ENCODE data around the gene TEAD3.
A peak's percentile ranks its signal among the peaks of the same experiment; 100 is the strongest.

TEAD3 gene

DNA sequence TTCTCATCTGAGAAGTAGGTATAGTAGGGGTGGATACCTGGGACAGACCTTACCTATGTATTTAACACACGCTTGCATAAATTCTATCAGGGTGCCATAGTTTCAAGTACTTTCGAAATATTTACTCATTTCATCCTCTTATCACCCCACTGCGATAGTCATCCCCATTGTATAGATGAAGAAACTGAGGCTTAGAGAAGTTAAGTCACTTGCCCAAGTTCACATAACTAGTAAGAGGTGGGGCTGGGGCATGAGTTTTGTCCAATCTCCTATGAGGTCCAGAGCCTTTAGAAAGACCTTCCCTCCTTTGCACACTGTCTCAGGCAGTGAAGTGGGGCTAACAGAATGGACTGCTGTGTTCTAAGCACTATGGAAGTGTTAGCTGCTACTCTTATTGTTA is 9.7 kb upstream of the TEAD3 start:
- no peak overlapping the region for H3K4me3 Mint-ChIP-seq
- H3K27me3 Mint-ChIP-seq = peaks cover 78% of the 10 kb centered on the region
- no peaks in the 10 kb centered on the region for H3K9me3 Mint-ChIP-seq
- no peak for DNase-seq
- H3K36me3 Mint-ChIP-seq = no peaks in the 10 kb centered on the region
- CTCF ChIA-PET = interaction anchor here (1.2 kb wide), 1 partner anchor 68 kb away, joined by 3 read pairs; no protein-coding TSS in a partner anchor
- no peak overlapping the region for H3K27ac Mint-ChIP-seq
- H3K4me1 Mint-ChIP-seq = no peaks in the 10 kb centered on the region

DNA sequence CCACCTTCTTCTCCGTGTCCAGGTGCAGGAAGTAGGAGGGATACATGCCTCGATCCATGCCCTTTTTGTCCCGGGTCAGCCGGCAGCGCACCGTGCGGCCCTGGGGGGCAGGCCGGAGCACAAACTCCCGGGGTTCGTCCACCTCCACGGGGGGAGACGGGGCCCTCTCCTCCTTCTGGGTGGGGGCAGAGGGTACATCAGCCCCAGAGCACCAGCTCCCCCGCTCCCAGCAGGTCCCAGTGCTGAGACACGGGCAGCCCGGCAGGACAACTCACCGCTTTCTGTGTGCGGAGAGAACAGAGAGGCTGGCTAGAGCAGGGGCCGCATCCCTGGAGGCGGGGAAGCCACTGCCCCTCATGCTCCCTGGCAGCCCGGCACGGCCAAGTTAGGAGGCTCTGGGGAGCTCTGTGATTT is 9.1 kb upstream of the TEAD3 start:
- CTCF ChIA-PET = no interaction called here
- H3K4me3 Mint-ChIP-seq = no peak overlapping the region
- no peaks in the 10 kb centered on the region for H3K9me3 Mint-ChIP-seq
- no peak for DNase-seq
- no peak overlapping the region for H3K27ac Mint-ChIP-seq
- H3K27me3 Mint-ChIP-seq = peaks cover 78% of the 10 kb centered on the region
- no peaks in the 10 kb centered on the region for H3K4me1 Mint-ChIP-seq
- H3K36me3 Mint-ChIP-seq = no peaks in the 10 kb centered on the region

DNA sequence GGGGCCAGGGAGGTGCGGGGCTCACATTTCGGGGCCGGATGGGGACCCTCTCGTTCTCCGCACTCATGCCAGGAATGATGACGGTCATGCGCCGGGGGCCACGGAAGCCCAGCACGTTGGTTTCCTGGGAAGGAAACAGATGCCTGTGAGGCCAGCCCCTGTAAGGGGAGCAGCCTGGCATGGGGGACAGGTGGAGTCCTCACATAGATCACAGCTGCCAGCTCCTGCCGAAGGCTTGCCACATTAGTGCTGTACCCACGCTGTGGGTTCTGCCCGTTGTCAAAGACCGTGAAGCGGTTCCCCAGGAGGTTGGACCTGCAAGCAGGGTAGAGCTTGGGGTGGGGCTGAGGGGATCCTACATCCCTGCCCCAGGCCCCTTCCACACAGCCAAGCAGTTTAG is 6.7 kb upstream of the TEAD3 start:
- no peaks in the 10 kb centered on the region for H3K9me3 Mint-ChIP-seq
- no peak for DNase-seq
- H3K36me3 Mint-ChIP-seq = no peaks in the 10 kb centered on the region
- H3K27ac Mint-ChIP-seq = no peak overlapping the region
- peaks cover 3% of the 10 kb centered on the region for H3K4me1 Mint-ChIP-seq
- H3K4me3 Mint-ChIP-seq = no peak overlapping the region
- CTCF ChIA-PET = no interaction called here
- H3K27me3 Mint-ChIP-seq = peaks cover 78% of the 10 kb centered on the region

DNA sequence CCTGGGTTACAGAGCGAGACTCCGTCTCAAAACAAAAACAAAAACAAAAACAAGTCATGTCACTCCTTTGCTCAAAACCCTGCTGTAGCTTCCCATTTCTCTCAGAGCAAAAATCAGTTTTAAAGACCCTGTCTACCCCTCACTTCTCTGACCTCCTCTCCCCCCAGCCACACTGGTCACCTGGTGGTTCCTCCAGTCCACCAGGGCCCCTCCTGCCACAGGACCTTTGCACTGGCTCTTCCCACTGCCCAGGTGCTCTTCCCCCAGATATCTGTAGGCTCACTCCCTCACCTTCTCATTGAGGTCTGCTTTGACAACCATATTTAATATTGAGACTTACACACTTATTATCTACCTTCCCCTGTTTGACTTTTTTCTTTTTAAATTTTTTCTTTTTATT is 4.9 kb upstream of the TEAD3 start:
- Mint-ChIP-seq H3K27ac (no peak overlapping the region), H3K9me3 (no peaks in the 10 kb centered on the region), H3K27me3 (peaks cover 76% of the 10 kb centered on the region), H3K4me1 (peaks cover 10% of the 10 kb centered on the region), H3K36me3 (no peaks in the 10 kb centered on the region), H3K4me3 (no peak overlapping the region)
- no peak for DNase-seq
- CTCF ChIA-PET = interaction anchor here (0.7 kb wide), 1 partner anchor 234 kb away, joined by 3 read pairs; no protein-coding TSS in a partner anchor

DNA sequence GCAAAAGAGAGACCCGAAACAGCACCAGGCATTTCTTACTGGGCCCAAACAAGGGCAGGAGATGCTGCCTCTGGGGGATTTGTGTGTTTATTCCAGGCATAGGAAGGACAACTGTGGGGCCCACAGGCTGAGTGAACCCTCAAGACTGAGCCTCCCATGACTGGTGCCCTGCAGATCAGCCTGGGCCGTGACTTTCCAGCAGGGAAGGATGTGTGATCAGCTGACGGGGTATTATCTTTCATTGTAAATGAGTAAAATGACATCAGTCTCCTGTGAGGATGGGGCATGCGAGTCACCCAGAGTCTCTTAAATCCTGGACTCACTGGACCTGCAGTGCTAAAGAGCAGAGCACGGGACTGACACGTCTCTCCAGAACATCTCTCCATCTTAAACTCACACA is 3.9 kb upstream of the TEAD3 start:
- no peak for DNase-seq
- H3K9me3 Mint-ChIP-seq = no peaks in the 10 kb centered on the region
- CTCF ChIA-PET = no interaction called here

DNA sequence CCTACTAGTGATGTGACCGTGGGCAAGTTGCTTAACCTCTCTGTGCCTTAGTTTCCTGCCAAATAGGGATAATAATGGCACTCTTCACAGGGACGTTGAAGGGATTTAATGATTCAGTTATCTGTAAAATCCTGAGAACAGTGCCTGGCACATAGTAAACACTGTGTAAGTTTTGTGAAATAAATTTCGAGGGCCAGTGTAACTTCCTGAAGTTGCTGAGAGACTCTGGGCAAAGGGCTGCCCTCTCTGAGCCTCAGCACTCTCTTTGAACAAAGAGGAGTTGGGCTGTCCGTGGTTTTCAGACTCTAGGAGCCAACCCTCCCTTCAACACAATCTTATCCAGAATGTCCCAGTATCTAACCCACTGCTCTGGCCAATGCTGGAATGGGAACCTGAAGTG is 2.5 kb upstream of the TEAD3 start:
- no peak for DNase-seq
- H3K4me1 Mint-ChIP-seq = peaks cover 11% of the 10 kb centered on the region

More for the DNA sequence above, 3.9 kb upstream of the TEAD3 start:
- H3K36me3 Mint-ChIP-seq = no peaks in the 10 kb centered on the region
- H3K27ac Mint-ChIP-seq = no peak overlapping the region
- peaks cover 10% of the 10 kb centered on the region for H3K4me1 Mint-ChIP-seq
- H3K27me3 Mint-ChIP-seq = peaks cover 76% of the 10 kb centered on the region
- H3K4me3 Mint-ChIP-seq = no peak overlapping the region

DNA sequence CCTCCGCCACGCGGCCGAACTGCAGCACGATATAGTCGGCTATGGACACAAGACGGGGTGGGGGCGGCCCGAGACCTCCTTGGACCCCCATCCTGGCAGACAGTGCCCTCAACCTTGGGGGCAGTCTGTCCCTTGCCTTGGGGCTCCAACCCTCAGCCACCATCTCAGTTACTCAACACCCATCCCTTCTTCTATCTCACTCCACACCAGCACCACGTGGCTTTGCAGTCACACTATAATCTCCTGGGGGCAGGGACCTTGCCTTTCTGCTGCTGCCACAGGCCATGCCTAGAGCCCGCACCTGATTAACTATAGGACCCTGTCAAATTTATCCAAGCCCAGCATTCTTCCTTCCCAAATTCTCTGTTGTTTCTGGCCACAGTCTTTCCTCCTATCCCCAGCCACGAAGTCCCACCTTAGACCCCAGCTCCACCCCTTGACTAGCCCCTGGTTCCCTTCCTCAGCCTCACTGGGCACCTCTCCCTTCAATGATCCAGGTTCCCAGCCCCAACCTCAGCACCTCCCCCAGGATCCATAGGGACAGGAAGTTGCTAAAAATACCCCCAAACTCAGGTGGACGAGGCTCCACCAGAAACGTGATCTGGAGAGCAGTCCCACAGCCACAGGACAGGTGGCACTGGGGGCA is 1.7 kb upstream of the TEAD3 start:
- CTCF ChIA-PET = interaction anchor here (1.1 to 1.4 kb wide), 3 partner anchors 24 to 156 kb away, joined by 3 to 5 read pairs (median 4); partner anchors contain the start of gene PPARD
- Mint-ChIP-seq H3K36me3 (no peaks in the 10 kb centered on the region), H3K27ac (no peak overlapping the region), H3K4me1 (peaks cover 16% of the 10 kb centered on the region), H3K9me3 (no peaks in the 10 kb centered on the region), H3K4me3 (peak overlapping the region; percentile 78), H3K27me3 (peaks cover 83% of the 10 kb centered on the region)
- no peak for DNase-seq

More for the DNA sequence above, 2.5 kb upstream of the TEAD3 start:
- CTCF ChIA-PET = interaction anchor here (1.1 kb wide), 1 partner anchor 23 kb away, joined by 4 read pairs; no protein-coding TSS in a partner anchor
- Mint-ChIP-seq H3K9me3 (no peaks in the 10 kb centered on the region), H3K27me3 (peaks cover 85% of the 10 kb centered on the region), H3K4me3 (no peak overlapping the region), H3K36me3 (no peaks in the 10 kb centered on the region), H3K27ac (no peak overlapping the region)

DNA sequence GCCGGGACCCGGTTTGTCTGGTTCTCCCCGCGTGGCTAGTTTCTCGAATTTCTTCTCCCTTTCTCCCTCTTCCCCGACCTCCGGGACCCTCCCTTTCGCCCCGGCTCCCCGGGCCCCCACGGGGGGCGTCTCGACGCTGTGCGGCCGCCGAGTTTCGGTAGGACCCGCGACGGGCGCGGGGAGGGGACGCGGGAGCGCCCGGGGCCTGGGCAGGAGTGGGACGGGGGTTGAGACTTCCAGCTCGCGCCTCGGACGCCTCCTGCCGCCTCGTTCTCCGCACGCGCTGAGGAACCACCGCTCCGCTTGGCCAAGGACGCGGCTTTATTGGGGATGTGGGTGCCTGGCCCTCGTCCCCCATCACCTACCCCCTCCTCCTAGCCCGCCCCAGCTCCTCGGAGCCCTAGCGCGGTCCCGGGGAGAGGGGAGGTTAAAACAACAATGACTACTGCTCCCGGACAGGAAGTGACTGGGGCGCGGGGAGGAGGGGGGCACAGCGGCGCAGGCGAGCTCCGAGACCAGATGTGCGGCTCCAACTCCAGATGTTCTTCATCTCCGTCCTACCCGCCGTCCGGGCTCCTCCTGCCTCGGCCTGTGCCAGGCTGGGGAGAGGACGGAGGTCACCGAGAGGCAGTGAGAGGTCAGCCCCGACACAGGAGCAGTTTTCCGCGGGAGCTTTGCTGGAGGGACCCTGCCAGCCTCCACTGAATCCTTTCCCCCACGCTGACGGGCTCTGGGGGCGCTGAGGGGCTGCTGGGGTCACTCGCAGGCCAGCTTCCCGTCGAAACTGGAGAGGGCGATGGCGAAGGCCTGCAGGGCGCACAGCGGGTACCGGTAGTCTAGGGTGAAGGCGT is 917 bp upstream of the TEAD3 start:
- CTCF ChIA-PET = interaction anchor here (1.3 to 1.4 kb wide), 2 partner anchors 26 to 156 kb away, joined by 3 to 5 read pairs; partner anchors contain the start of gene PPARD
- DNase-seq = peak; percentile 69
- Mint-ChIP-seq H3K36me3 (no peaks in the 10 kb centered on the region), H3K4me3 (peak overlapping the region; percentile 78), H3K27ac (no peak overlapping the region), H3K4me1 (peaks cover 16% of the 10 kb centered on the region), H3K9me3 (no peaks in the 10 kb centered on the region), H3K27me3 (peaks cover 82% of the 10 kb centered on the region)

DNA sequence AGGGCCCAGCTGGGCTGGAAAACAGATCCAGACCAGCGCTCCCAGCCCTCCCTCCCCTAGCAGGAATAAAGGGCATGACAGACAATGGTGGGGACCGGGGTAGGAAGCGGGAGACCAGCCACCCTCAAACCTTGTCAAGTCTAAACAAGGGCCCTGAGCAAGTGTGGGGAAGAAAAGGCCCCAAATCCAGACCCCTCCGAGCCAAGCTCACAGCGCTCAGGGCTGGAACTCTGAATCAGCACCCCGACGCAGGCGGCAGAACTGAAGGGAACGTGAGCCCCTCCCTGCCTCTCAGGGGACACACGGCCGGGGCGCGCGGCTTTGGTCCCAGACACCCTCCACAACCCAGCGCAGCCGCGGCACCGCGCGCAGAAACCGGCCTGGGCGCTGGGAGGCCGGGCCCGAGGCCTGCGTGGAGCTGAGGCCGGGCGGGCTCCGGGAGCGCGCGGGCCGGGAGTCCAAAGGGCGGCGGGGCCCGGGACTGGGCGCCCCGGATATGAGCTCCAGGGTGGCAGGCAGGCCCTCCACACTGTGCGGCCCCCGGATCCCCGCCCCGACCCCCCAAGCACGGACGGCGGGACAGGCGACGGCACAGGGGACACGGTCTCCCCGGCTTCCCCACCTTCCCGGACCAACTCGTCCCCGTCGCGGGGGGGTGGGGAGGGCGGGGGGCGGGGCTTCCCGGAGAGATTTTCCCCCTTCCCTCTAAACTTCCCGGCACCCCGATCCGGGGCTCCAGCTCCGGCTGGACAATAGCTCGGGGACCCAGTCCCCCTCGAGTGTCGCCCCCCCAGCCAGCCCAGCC is 641 bp downstream of the TEAD3 start:
- CTCF ChIA-PET = interaction anchor here (1.2 kb wide), 1 partner anchor 29 kb away, joined by 3 read pairs; no protein-coding TSS in a partner anchor
- no peaks in the 10 kb centered on the region for H3K9me3 Mint-ChIP-seq
- peaks cover 82% of the 10 kb centered on the region for H3K27me3 Mint-ChIP-seq
- H3K4me3 Mint-ChIP-seq = peak overlapping the region; percentile 71
- peaks cover 16% of the 10 kb centered on the region for H3K4me1 Mint-ChIP-seq
- peak; percentile 34 for DNase-seq
- no peak overlapping the region for H3K27ac Mint-ChIP-seq
- no peaks in the 10 kb centered on the region for H3K36me3 Mint-ChIP-seq

DNA sequence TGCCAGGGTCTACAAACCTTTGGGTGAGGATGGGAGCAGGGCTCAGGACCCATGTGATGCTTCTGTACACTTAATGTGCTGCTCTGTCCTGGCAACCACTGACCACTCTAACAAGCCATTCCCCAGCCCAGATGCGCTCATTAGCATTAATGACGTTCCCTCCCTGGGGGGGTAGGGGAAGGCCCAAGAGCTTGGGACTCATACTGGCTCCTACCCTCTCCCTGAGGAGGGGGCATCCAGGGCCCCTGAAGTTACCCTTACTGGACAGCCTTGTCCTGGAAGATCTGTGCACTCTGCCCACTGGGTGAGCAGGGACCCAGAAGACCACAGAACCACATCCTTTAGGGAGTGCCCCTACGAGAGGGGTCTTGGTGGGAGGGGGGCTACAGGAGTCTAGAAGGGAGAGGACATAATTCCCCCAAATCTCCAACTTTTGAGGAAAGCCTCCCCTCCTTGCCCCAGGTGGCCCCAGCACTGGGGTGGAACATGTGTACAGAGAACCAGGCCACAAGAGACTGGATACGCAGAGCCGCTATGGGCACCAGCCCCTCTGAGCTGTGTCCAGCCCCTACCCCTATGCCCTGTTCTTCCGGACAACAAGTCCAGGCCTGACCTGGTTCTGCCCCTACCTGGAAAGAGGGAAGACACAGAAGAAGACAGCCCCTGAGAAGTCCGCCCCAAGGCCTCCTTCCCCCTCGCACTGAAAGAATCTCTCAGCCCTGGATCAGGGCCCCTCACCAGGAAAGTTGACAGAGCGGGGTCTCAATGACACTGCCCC is 1.4 kb downstream of the TEAD3 start:
- Mint-ChIP-seq H3K9me3 (no peaks in the 10 kb centered on the region), H3K4me1 (peaks cover 16% of the 10 kb centered on the region), H3K27me3 (peaks cover 82% of the 10 kb centered on the region), H3K36me3 (no peaks in the 10 kb centered on the region), H3K4me3 (peak overlapping the region; percentile 71), H3K27ac (no peak overlapping the region)
- no peak for DNase-seq
- CTCF ChIA-PET = interaction anchor here (0.9 to 1.2 kb wide), 2 partner anchors 27 to 28 kb away, joined by 3 read pairs; no protein-coding TSS in a partner anchor

DNA sequence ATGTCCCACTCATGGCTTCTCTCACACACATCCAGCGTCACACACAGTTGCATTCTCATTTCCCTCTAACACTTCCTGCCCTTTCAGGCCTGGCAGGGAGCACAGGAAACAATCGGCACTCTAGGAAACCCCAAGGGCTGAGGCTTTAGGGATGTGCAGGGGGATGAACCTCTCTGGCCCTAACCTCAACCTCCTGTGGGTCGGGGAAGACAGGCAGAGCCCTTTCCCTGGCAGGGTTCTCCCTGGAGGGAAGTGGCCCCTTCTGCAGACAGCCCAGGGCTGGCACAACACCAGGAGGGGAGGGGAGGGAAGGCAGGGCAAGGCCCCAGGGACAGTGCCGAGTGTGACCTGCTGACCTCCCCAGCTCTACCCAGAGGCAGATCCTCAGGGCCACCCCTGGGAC is 2.7 kb downstream of the TEAD3 start:
- no peak for DNase-seq
- Mint-ChIP-seq H3K27me3 (peaks cover 75% of the 10 kb centered on the region), H3K36me3 (no peaks in the 10 kb centered on the region), H3K4me3 (no peak overlapping the region), H3K4me1 (peaks cover 16% of the 10 kb centered on the region), H3K9me3 (no peaks in the 10 kb centered on the region), H3K27ac (no peak overlapping the region)
- CTCF ChIA-PET = interaction anchor here (0.9 kb wide), 1 partner anchor 29 kb away, joined by 3 read pairs; no protein-coding TSS in a partner anchor

DNA sequence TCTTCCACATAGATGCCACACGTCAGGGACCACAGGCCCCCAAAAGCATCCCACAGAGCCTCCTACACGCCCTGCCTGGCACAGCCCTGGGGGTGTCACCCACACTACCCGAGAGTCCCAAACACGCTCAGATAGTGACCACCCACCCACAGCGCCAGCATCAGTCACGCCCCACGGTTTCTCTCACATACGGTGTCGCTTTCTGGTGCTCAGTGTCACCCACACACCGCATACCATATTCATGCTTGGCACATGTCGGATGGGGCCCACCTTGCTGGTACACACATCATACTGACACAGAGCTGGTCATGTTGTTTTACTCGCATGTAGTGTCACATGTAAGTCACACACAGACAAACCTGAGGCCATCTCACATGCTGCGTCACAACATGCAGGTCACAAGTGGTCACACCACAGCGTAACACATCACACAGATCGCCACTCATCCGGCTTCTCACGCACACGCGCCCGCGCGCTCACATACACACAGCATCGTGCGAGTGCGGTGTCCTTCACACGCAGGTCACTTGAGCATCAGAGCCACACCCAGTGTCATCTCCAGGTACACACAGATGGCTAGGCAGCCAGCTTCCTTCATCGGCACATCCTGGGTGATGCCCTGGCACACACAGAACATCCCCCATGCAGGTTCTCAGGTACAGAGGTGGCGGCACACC is 3.4 kb downstream of the TEAD3 start:
- no peaks in the 10 kb centered on the region for H3K9me3 Mint-ChIP-seq
- CTCF ChIA-PET = no interaction called here
- no peak overlapping the region for H3K4me3 Mint-ChIP-seq
- no peak for DNase-seq
- H3K36me3 Mint-ChIP-seq = no peaks in the 10 kb centered on the region
- H3K27me3 Mint-ChIP-seq = peaks cover 69% of the 10 kb centered on the region
- H3K27ac Mint-ChIP-seq = no peak overlapping the region
- peaks cover 12% of the 10 kb centered on the region for H3K4me1 Mint-ChIP-seq

DNA sequence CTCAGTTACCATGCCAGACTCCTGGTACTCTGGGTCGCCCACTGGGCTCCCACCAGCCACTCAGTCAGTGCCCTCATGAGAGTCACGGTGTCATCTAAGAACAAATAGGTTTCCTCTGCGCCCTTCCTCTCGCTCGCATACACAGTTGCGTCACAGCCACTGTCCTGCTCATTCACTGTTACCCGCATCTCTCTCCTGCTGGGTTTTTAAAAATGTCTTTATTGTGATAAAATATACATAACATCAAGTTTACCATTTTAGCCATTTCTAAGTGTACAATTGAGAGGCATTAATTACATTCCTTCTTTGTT is 4.0 kb downstream of the TEAD3 start:
- no peak for DNase-seq
- H3K27me3 Mint-ChIP-seq = peaks cover 64% of the 10 kb centered on the region
- no peaks in the 10 kb centered on the region for H3K9me3 Mint-ChIP-seq
- no peak overlapping the region for H3K4me3 Mint-ChIP-seq
- H3K27ac Mint-ChIP-seq = no peak overlapping the region
- peaks cover 9% of the 10 kb centered on the region for H3K4me1 Mint-ChIP-seq
- H3K36me3 Mint-ChIP-seq = no peaks in the 10 kb centered on the region
- CTCF ChIA-PET = no interaction called here

Data from activated naive CD4-positive, alpha-beta T cell treated with anti-CD3 and anti-CD28 coated beads, Interleukin-2, amount 10 ng/mL, durations not matched to agents 7 days and 5 days (primary cell).